ENCODE data around the gene ACVRL1. TPM values are rescaled to one million over a fixed set of nuclear protein-coding genes. Genes with fewer than 3 reads are reported as not detected.

Gene ACVRL1
- total RNA-seq, 4 donors from 2014 or later: 46.4 to 169 (median 56.8) TPM

DNA sequence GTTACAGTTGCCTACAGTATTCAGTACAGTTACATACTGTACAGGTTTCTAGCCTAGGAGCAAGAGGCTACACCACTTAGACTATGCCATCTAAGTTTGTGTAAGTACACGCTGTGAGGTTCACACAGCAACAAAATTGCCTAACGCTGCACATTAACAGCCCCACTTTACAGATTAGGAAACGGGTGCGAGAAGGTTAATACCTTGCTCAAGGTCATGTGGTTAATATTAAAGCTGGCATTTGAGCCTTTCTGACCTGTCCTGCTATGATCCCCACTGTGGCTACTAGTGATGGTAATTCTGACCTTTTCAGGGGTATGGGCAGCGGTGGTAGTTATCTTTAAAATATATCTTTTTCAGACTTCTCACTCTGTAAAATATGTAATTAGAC, 65.1 kb downstream of the ACVRL1 start:
- H3K4me3 ChIP-seq: no peak overlapping the region
- H3K27me3 ChIP-seq: no peaks in the 10 kb centered on the region
- H3K27ac ChIP-seq: no peak overlapping the region
- H3K9me3 ChIP-seq: no peaks in the 10 kb centered on the region
- DNase-seq: no peak
- H3K36me3 ChIP-seq: peaks cover 0 to 23% (median 0%) of the 10 kb centered on the region in 3 donors
- TF ChIP-seq POLR2A (IDR thresholded peaks at IDR 0.05): no peak
- TF ChIP-seq, protein P1, sequence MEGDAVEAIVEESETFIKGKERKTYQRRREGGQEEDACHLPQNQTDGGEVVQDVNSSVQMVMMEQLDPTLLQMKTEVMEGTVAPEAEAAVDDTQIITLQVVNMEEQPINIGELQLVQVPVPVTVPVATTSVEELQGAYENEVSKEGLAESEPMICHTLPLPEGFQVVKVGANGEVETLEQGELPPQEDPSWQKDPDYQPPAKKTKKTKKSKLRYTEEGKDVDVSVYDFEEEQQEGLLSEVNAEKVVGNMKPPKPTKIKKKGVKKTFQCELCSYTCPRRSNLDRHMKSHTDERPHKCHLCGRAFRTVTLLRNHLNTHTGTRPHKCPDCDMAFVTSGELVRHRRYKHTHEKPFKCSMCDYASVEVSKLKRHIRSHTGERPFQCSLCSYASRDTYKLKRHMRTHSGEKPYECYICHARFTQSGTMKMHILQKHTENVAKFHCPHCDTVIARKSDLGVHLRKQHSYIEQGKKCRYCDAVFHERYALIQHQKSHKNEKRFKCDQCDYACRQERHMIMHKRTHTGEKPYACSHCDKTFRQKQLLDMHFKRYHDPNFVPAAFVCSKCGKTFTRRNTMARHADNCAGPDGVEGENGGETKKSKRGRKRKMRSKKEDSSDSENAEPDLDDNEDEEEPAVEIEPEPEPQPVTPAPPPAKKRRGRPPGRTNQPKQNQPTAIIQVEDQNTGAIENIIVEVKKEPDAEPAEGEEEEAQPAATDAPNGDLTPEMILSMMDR (IDR thresholded peaks at IDR 0.05): no peak
- peaks cover 0 to 62% (median 15%) of the 10 kb centered on the region in 4 donors for H3K4me1 ChIP-seq

DNA sequence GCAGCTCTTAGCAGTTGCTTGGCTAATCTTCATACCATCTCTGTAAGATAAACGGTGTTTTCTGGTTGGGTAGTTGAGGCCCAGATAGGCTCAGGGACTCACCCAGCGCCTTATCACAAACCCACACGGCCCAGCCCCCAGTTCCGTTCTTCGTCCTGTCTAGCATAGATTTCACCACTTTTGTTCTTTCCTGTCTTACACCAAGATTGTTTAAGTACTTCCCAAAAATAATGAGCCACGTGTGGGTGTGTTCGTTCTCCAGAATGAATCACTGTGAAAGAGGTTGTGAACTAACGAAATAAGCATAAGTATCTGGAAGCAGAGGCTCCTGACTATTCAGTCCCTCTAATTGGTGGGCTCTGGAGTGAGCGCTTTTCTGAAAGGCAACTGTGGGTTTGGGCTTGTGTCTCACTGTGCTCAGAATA, 65.6 kb downstream of the ACVRL1 start:
- DNase-seq: peak in 2 of 3 donors; percentile 62 to 80
- H3K27ac ChIP-seq: peak overlapping the region in 1 of 4 donors; percentile 35
- no peaks in the 10 kb centered on the region for H3K9me3 ChIP-seq
- H3K36me3 ChIP-seq: peaks cover 0 to 25% (median 0%) of the 10 kb centered on the region in 3 donors
- no peaks in the 10 kb centered on the region for H3K27me3 ChIP-seq
- H3K4me1 ChIP-seq: peaks cover 0 to 62% (median 15%) of the 10 kb centered on the region in 4 donors
- TF ChIP-seq POLR2A (IDR thresholded peaks at IDR 0.05): no peak
- TF ChIP-seq, protein P1 (IDR thresholded peaks at IDR 0.05): no peak
- H3K4me3 ChIP-seq: no peak overlapping the region

Other genes starting within 250 kb of the ACVRL1 start
- gene FIGNL2, start 58.8 kb upstream of the ACVRL1 start, total RNA-seq: under 1 TPM in 1 of 4 donors, not detected in 3; 0.19 TPM
- not detected for gene ANKRD33, start 19.4 kb upstream of the ACVRL1 start, total RNA-seq
- gene ACVR1B, start 44.2 kb downstream of the ACVRL1 start, total RNA-seq: 10 to 100 TPM in 3 of 4 donors, 1 to 10 TPM in 1; 9.1 to 71.6 (median 59.2) TPM
- gene TAMALIN, start 99.4 kb downstream of the ACVRL1 start, total RNA-seq: 100 to 1,000 TPM in 1 of 4 donors, 10 to 100 TPM in 1, 1 to 10 TPM in 2; 1.2 to 112 (median 16.2) TPM
- gene NR4A1, start 143.9 kb downstream of the ACVRL1 start, total RNA-seq: 100 to 1,000 TPM in 1 of 4 donors, 10 to 100 TPM in 2, 1 to 10 TPM in 1; 3.9 to 265 (median 42.2) TPM
- gene ATG101, start 162.5 kb downstream of the ACVRL1 start, total RNA-seq: 10 to 100 TPM; 31.5 to 39.6 (median 33.9) TPM
- 1 to 10 TPM in 2 of 4 donors, not detected in 2; 1.4 to 6.6 TPM for gene SMIM41, start 172.2 kb downstream of the ACVRL1 start, total RNA-seq